Endodermal cell (in vitro differentiated cells): ENCODE data around the gene BLOC1S1. TPM values are rescaled to one million over a fixed set of nuclear protein-coding genes. Genes with fewer than 3 reads are reported as not detected.

Experiments used
- DNase-seq: peaks from one replicate; pipeline ENCODE4 v3.0.0-alpha.2; 2017
- H3K27ac ChIP-seq: 2 replicates; pipeline ENCODE4 v1.5.1; 2013; ENCODE audit warnings: mild to moderate bottlenecking, low read depth, low read length, moderate library complexity
- H3K27me3 ChIP-seq: 2 replicates; pipeline ENCODE4 v1.6.1; 2013; ENCODE audit warnings: mild to moderate bottlenecking, low read length, moderate library complexity; ENCODE audit not compliant: insufficient read depth, control insufficient read depth, poor library complexity, severe bottlenecking
- H3K36me3 ChIP-seq: 2 replicates; pipeline ENCODE4 v1.7.0; 2013; ENCODE audit warnings: mild to moderate bottlenecking, low read length, moderate library complexity; ENCODE audit not compliant: control insufficient read depth, insufficient read depth
- H3K4me1 ChIP-seq: one replicate; pipeline ENCODE4 v1.7.0; 2013; ENCODE audit warnings: low read length; ENCODE audit not compliant: control insufficient read depth, insufficient read depth
- H3K4me3 ChIP-seq: 2 replicates; pipeline ENCODE4 v1.5.1; 2013; ENCODE audit warnings: mild to moderate bottlenecking, low read length, moderate library complexity
- H3K9ac ChIP-seq: 2 replicates; pipeline ENCODE4 v1.6.1; 2013; ENCODE audit warnings: mild to moderate bottlenecking, low read length, moderate library complexity; ENCODE audit not compliant: poor library complexity, severe bottlenecking; ENCODE audit errors: extremely low read depth
- H3K9me3 ChIP-seq: 2 replicates; pipeline ENCODE4 v1.6.1; 2013; ENCODE audit warnings: mild to moderate bottlenecking, low read length, moderate library complexity; ENCODE audit not compliant: control insufficient read depth
- H3K27ac Mint-ChIP-seq: 2 replicates; pipeline ENCODE4 v1.8.0; 2020; ENCODE audit warnings: mixed read lengths
- H3K27me3 Mint-ChIP-seq: 2 replicates; pipeline ENCODE4 v1.8.0; 2021; ENCODE audit warnings: mild to moderate bottlenecking, mixed read lengths; ENCODE audit not compliant: insufficient read depth
- H3K36me3 Mint-ChIP-seq: 2 replicates; pipeline ENCODE4 v1.8.0; 2020; ENCODE audit warnings: low read depth, mixed read lengths
- H3K4me1 Mint-ChIP-seq: 2 replicates; pipeline ENCODE4 v1.8.0; 2020; ENCODE audit warnings: mixed read lengths
- H3K4me3 Mint-ChIP-seq: 2 replicates; pipeline ENCODE4 v1.8.0; 2020; ENCODE audit warnings: mild to moderate bottlenecking, moderate library complexity, mixed read lengths
- H3K9me3 Mint-ChIP-seq: 2 replicates; pipeline ENCODE4 v1.8.0; 2020; ENCODE audit warnings: mild to moderate bottlenecking, mixed read lengths
- WGBS, 2 experiments: methylation state at CpG; one replicate each; pipeline versions ENCODE4 v1.1.5 to v1.1.7; 2013; ENCODE audit warnings: missing lambda C conversion rate in 2 of 2, mixed read lengths in 1 of 2; ENCODE audit not compliant: insufficient coverage in 1 of 2, insufficient read length in 1 of 2; 5-methylcytosine and 5-hydroxymethylcytosine counted together
- total RNA-seq, 2 donors: library from RNA; stranded (reverse); fragmentation: NEBNext Ultra II Directional in 1 of 2; extraction: Animal tissue kit (Norgen Biotek cat#: 25700) in 1 of 2; gene quantifications; 2 replicates in 1 of 2; 3 replicates in 1 of 2; pipeline ENCODE4 v1.2.1, GENCODE V29; 2021
- TF ChIP-seq, protein P1 (sequence below): fragments of 200-600 bp; sonication (generic); conservative IDR thresholded peaks from 2 replicates; pipeline ENCODE4 v1.5.0; 2021; ENCODE audit warnings: antibody characterized with exemption, mild to moderate bottlenecking

The BLOC1S1 gene
- total RNA-seq, 2 donors from 2014 or later, result 95.1 to 102 TPM

DNA sequence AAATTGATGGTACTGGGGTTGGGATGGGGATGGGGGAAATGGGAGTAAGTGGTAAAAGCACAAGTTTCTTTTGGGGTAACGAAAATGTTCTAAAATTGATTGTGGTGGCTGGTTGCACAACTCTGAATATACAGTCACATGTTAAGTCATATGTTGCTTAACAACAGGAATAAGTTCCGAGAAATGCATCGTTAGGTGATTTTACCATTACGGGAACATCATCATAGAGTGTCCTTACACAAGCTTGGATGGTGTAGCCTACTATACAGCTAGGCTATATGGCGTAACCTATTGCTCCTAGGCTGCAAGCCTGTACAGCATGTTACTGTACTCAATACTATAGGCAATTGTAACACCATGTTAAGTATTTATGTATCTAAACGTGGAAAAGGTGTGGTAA, 39.1 kb upstream of the BLOC1S1 start:
- DNase-seq, result peak; percentile 21
- WGBS, 2 experiments, result 91 to 95% methylated on average over 5 of the region's 6 CpGs
- peaks cover 9% of the 10 kb centered on the region for H3K4me1 Mint-ChIP-seq
- H3K36me3 ChIP-seq, result no peaks in the 10 kb centered on the region
- H3K9me3 Mint-ChIP-seq, result no peaks in the 10 kb centered on the region
- peaks cover 2% of the 10 kb centered on the region for H3K4me1 ChIP-seq
- H3K27ac ChIP-seq, result no peak overlapping the region
- H3K27me3 ChIP-seq, result no peaks in the 10 kb centered on the region
- peaks cover 21% of the 10 kb centered on the region for H3K27me3 Mint-ChIP-seq
- H3K4me3 Mint-ChIP-seq, result no peak overlapping the region
- H3K9me3 ChIP-seq, result no peaks in the 10 kb centered on the region
- no peaks in the 10 kb centered on the region for H3K36me3 Mint-ChIP-seq
- no peak overlapping the region for H3K4me3 ChIP-seq
- no peak overlapping the region for H3K9ac ChIP-seq
- TF ChIP-seq, protein P1, sequence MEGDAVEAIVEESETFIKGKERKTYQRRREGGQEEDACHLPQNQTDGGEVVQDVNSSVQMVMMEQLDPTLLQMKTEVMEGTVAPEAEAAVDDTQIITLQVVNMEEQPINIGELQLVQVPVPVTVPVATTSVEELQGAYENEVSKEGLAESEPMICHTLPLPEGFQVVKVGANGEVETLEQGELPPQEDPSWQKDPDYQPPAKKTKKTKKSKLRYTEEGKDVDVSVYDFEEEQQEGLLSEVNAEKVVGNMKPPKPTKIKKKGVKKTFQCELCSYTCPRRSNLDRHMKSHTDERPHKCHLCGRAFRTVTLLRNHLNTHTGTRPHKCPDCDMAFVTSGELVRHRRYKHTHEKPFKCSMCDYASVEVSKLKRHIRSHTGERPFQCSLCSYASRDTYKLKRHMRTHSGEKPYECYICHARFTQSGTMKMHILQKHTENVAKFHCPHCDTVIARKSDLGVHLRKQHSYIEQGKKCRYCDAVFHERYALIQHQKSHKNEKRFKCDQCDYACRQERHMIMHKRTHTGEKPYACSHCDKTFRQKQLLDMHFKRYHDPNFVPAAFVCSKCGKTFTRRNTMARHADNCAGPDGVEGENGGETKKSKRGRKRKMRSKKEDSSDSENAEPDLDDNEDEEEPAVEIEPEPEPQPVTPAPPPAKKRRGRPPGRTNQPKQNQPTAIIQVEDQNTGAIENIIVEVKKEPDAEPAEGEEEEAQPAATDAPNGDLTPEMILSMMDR, result no peak
- H3K27ac Mint-ChIP-seq, result no peak overlapping the region

DNA sequence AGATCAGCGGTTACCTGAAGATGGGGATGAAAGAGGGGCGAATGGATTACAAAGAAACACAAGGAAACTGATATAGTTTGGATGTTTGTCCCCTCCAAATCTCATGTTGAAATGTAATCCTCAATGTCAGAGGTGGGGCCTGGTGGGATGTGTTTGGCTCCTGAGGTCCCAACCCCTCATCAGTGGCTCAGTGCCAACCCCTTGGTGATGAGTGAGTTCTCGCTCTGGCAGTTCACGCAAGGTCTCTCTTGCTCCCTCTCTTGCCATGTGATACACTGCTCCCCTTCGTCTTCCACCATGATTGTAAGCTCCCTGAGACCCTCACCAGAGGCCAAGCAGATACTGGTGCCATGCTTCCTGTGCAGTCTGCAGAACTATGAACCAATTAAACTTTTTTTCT, 36.2 kb upstream of the BLOC1S1 start:
- H3K27me3 ChIP-seq, result no peaks in the 10 kb centered on the region
- no peak overlapping the region for H3K4me3 Mint-ChIP-seq
- no peak overlapping the region for H3K4me3 ChIP-seq
- H3K36me3 ChIP-seq, result no peaks in the 10 kb centered on the region
- H3K9ac ChIP-seq, result no peak overlapping the region
- H3K36me3 Mint-ChIP-seq, result peaks cover 11% of the 10 kb centered on the region
- H3K4me1 Mint-ChIP-seq, result peaks cover 17% of the 10 kb centered on the region
- H3K27ac Mint-ChIP-seq, result no peak overlapping the region
- no peaks in the 10 kb centered on the region for H3K9me3 ChIP-seq
- WGBS, 2 experiments, result 94 to 100% methylated on average over 2 to 5 of the region's 5 CpGs
- H3K27me3 Mint-ChIP-seq, result peaks cover 11% of the 10 kb centered on the region
- TF ChIP-seq, protein P1, result no peak
- DNase-seq, result no peak
- H3K9me3 Mint-ChIP-seq, result no peaks in the 10 kb centered on the region
- H3K27ac ChIP-seq, result no peak overlapping the region
- H3K4me1 ChIP-seq, result peaks cover 7% of the 10 kb centered on the region

DNA sequence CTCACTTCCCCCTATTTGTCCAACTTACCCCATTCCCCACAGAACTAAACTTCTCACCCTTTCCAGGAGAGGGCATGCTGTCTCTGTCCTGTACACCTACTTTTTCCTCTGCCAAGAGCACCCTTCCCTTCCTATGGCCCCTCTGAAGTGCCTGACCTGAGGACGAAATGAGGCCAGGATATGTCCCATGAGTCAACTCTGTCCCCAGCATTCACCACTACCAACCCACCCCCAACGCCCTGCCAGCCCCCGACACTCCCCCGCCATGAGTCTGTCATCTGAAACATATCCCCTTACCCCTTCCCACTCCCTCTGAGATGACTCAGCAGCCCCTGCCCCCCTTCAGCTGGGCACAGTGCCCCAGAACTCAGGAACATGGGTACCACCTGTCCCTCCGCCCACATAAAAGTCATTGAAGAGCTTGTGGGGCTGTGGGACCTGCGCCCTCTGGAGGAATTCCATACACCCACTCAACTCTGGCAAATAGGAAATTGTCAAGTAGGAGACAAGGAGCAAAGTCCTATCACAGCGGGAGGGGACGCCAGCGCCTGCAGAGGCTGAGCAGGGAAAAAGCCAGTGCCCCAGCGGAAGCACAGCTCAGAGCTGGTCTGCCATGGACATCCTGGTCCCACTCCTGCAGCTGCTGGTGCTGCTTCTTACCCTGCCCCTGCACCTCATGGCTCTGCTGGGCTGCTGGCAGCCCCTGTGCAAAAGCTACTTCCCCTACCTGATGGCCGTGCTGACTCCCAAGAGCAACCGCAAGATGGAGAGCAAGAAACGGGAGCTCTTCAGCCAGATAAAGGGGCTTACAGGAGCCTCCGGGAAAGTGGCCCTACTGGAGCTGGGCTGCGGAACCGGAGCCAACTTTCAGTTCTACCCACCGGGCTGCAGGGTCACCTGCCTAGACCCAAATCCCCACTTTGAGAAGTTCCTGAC, 34.4 kb upstream of the BLOC1S1 start:
- DNase-seq, result peak; percentile 99
- Mint-ChIP-seq H3K4me3 (peak overlapping the region; percentile 69), H3K27me3 (peaks cover 6% of the 10 kb centered on the region), H3K27ac (peak overlapping the region; percentile 95), H3K4me1 (peaks cover 17% of the 10 kb centered on the region), H3K36me3 (peaks cover 21% of the 10 kb centered on the region), H3K9me3 (no peaks in the 10 kb centered on the region)
- WGBS, 2 experiments, result 26 to 42% methylated on average over 8 to 17 of the region's 17 CpGs
- Histone ChIP-seq H3K27ac (no peak overlapping the region), H3K4me3 (peak overlapping the region; percentile 70), H3K9ac (no peak overlapping the region), H3K9me3 (no peaks in the 10 kb centered on the region), H3K27me3 (no peaks in the 10 kb centered on the region), H3K4me1 (peaks cover 7% of the 10 kb centered on the region), H3K36me3 (no peaks in the 10 kb centered on the region)
- TF ChIP-seq, protein P1, result peak; percentile 75
